Measurements from ENCODE around the gene LRRC25. TPM values are rescaled to one million over a fixed set of nuclear protein-coding genes. Genes with fewer than 3 reads are reported as not detected.
A peak's percentile ranks its signal among the peaks of the same experiment; 100 is the strongest.

LRRC25 gene
- total and polyA plus RNA-seq, 2 donors (not counting 3 experiments of a cell fraction or from before 2014, with no cell fraction given), result not detected

- CTCF ChIA-PET, result interaction anchor here (7.9 kb wide), 1 partner anchor 19 kb away, joined by 64 read pairs; no protein-coding TSS in a partner anchor
- Histone ChIP-seq H2AFZ (ENCODE audit: low read depth, low read length) (no peak overlapping the region), H3K27me3 (ENCODE audit: control insufficient read depth in 2 of 2, insufficient read depth in 2 of 2, low read length in 2 of 2) (no peaks in the 10 kb centered on the region), H3K9ac (replicated peaks; ENCODE audit: extremely low read depth, insufficient read depth, low read length) (no peak overlapping the region), H3K79me2 (ENCODE audit: control insufficient read depth, insufficient read depth, low read length) (no peaks in the 10 kb centered on the region), H3K4me3 (replicated peaks in 1 of 3; ENCODE audit: insufficient read depth in 1 of 3, low read depth in 1 of 3, low read length in 3 of 3) (no peak overlapping the region), H3K36me3 (ENCODE audit: control insufficient read depth in 2 of 2, extremely low read depth in 1 of 2, insufficient read depth in 2 of 2, low read length in 2 of 2) (no peaks in the 10 kb centered on the region), H3K9me1 (replicated peaks; ENCODE audit: control insufficient read depth, extremely low read depth, insufficient read depth, low read length) (no peaks in the 10 kb centered on the region), H3K4me1 (ENCODE audit: control insufficient read depth, extremely low read depth, insufficient read depth, low read length) (no peaks in the 10 kb centered on the region), H4K20me1 (replicated peaks; ENCODE audit: control insufficient read depth, extremely low read depth, insufficient read depth, low read length) (no peaks in the 10 kb centered on the region), H3K4me2 (ENCODE audit: insufficient read depth, low read length) (no peak overlapping the region), H3K27ac (ENCODE audit: insufficient read depth, low read depth, low read length) (no peak overlapping the region), H3K9me3 (replicated peaks; ENCODE audit: control insufficient read depth, insufficient read depth, low read length) (no peaks in the 10 kb centered on the region)
- no TSS peak for BruUV-seq (replicated peaks)
- no peak for DNase-seq (ENCODE audit: low read depth, low spot score)
- POLR2A ChIA-PET, result no interaction called here
- dilution Hi-C loops (cut with MboI; ENCODE audit: extremely low pct_ligation_motif_present, low sequenced_read_pairs) (no loop called here), intact Hi-C loops (cut with micrococcal nuclease) (no loop called here)
- peak; percentile 80 for FAIRE-seq
- TF ChIP-seq GATA2 (IDR thresholded peaks at IDR 0.05; ENCODE audit: insufficient read depth, insufficient read length, low read depth, low read length), result no peak
- no peak for TF ChIP-seq JUN (IDR thresholded peaks at IDR 0.05; ENCODE audit: borderline replicate concordance, insufficient read depth, insufficient read length, low read depth)
- TF ChIP-seq, protein P1, sequence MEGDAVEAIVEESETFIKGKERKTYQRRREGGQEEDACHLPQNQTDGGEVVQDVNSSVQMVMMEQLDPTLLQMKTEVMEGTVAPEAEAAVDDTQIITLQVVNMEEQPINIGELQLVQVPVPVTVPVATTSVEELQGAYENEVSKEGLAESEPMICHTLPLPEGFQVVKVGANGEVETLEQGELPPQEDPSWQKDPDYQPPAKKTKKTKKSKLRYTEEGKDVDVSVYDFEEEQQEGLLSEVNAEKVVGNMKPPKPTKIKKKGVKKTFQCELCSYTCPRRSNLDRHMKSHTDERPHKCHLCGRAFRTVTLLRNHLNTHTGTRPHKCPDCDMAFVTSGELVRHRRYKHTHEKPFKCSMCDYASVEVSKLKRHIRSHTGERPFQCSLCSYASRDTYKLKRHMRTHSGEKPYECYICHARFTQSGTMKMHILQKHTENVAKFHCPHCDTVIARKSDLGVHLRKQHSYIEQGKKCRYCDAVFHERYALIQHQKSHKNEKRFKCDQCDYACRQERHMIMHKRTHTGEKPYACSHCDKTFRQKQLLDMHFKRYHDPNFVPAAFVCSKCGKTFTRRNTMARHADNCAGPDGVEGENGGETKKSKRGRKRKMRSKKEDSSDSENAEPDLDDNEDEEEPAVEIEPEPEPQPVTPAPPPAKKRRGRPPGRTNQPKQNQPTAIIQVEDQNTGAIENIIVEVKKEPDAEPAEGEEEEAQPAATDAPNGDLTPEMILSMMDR (IDR thresholded peaks at IDR 0.05; ENCODE audit: extremely low read depth in 1 of 2, insufficient read depth in 1 of 2, low read depth in 1 of 2, low read length in 2 of 2), result peak; percentile 55 to 69
These were observed 10.6 kb upstream of the LRRC25 start for GRCh38 chr19:18408053-18408476.

GRCh38 chr19:18406749-18407148 is 9.3 kb upstream of the LRRC25 start:
- TF ChIP-seq GATA2 (IDR thresholded peaks at IDR 0.05; ENCODE audit: insufficient read depth, insufficient read length, low read depth, low read length), result no peak
- no peak for TF ChIP-seq POLR2AphosphoS5 (IDR thresholded peaks at IDR 0.05; ENCODE audit: insufficient read depth, low read depth, low read length)
- TF ChIP-seq JUN (IDR thresholded peaks at IDR 0.05; ENCODE audit: borderline replicate concordance, insufficient read depth, insufficient read length, low read depth), result no peak
- TF ChIP-seq MYC (IDR thresholded peaks at IDR 0.05; ENCODE audit: low read depth, low read length), result no peak
- TF ChIP-seq, protein P1 (IDR thresholded peaks at IDR 0.05; ENCODE audit: extremely low read depth in 1 of 2, insufficient read depth in 1 of 2, low read depth in 1 of 2, low read length in 2 of 2), result no peak
- TF ChIP-seq EZH2 (IDR thresholded peaks at IDR 0.05; ENCODE audit: borderline replicate concordance, low read depth, low read length, severe bottlenecking), result no peak
- TF ChIP-seq POLR2A (IDR thresholded peaks at IDR 0.05; ENCODE audit: low read depth, low read length), result no peak
- TF ChIP-seq FOS (IDR thresholded peaks at IDR 0.05; ENCODE audit: borderline replicate concordance, insufficient read depth, low read length), result no peak
- TF ChIP-seq, protein P2, sequence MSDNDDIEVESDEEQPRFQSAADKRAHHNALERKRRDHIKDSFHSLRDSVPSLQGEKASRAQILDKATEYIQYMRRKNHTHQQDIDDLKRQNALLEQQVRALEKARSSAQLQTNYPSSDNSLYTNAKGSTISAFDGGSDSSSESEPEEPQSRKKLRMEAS (IDR thresholded peaks at IDR 0.05; ENCODE audit: insufficient read depth, insufficient read length), result no peak

More at GRCh38 chr19:18406749-18407148, 9.3 kb upstream of the LRRC25 start:
- Histone ChIP-seq H3K27ac (ENCODE audit: insufficient read depth, low read depth, low read length) (no peak overlapping the region), H3K4me3 (replicated peaks in 1 of 3; ENCODE audit: insufficient read depth in 1 of 3, low read depth in 1 of 3, low read length in 3 of 3) (no peak overlapping the region), H3K27me3 (ENCODE audit: control insufficient read depth in 2 of 2, insufficient read depth in 2 of 2, low read length in 2 of 2) (no peaks in the 10 kb centered on the region), H3K9me3 (replicated peaks; ENCODE audit: control insufficient read depth, insufficient read depth, low read length) (no peaks in the 10 kb centered on the region), H3K4me1 (ENCODE audit: control insufficient read depth, extremely low read depth, insufficient read depth, low read length) (no peaks in the 10 kb centered on the region), H2AFZ (ENCODE audit: low read depth, low read length) (no peak overlapping the region), H3K79me2 (ENCODE audit: control insufficient read depth, insufficient read depth, low read length) (no peaks in the 10 kb centered on the region), H4K20me1 (replicated peaks; ENCODE audit: control insufficient read depth, extremely low read depth, insufficient read depth, low read length) (no peaks in the 10 kb centered on the region), H3K36me3 (ENCODE audit: control insufficient read depth in 2 of 2, extremely low read depth in 1 of 2, insufficient read depth in 2 of 2, low read length in 2 of 2) (no peaks in the 10 kb centered on the region), H3K9ac (replicated peaks; ENCODE audit: extremely low read depth, insufficient read depth, low read length) (no peak overlapping the region), H3K9me1 (replicated peaks; ENCODE audit: control insufficient read depth, extremely low read depth, insufficient read depth, low read length) (no peaks in the 10 kb centered on the region), H3K4me2 (ENCODE audit: insufficient read depth, low read length) (no peak overlapping the region)
- intact Hi-C loops (cut with micrococcal nuclease) (no loop called here), dilution Hi-C loops (cut with MboI; ENCODE audit: extremely low pct_ligation_motif_present, low sequenced_read_pairs) (no loop called here)
- POLR2A ChIA-PET, result no interaction called here
- no TSS peak for BruUV-seq (replicated peaks)
- FAIRE-seq (no peak), DNase-seq (ENCODE audit: low read depth, low spot score) (no peak)
- CTCF ChIA-PET, result interaction anchor here (1.7 to 7.9 kb wide), 4 partner anchors 13 to 58 kb away, joined by 5 to 64 read pairs (median 6); no protein-coding TSS in a partner anchor

All from endothelial cell of umbilical vein (primary cell).